Measurements from ENCODE around the gene NEIL1.
A peak's percentile ranks its signal among the peaks of the same experiment; 100 is the strongest.

DNA sequence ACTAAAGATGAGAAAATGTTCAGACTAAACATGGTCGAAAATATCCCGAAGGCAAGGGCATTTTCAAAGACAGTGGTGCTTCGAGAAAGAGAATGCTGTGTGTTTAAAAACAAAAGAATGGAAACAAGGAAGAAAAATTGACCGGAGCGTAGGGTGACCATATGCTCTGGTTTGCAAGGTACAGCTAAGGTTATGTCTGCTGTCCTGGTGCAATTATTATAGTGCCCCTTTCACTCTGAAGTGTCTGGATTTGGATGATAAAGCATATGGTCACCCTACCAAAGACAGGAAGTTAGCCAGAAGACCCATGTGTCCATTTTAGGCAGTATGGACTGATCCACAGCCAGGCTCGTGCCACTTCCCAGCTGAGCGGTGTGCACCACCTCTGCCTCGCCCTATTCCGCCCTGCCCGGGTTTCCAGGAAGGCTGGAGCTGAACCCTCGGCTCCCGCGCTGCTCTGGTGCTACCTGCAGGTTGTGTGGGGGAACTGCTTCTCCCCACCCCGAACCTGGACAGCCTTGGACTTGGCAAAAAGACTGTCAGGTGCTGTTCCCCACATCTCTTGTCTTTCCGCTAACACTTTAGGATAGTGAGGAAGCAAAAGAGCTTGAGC lies 39.0 kb upstream of the NEIL1 start:
- TF ChIP-seq, protein P1, sequence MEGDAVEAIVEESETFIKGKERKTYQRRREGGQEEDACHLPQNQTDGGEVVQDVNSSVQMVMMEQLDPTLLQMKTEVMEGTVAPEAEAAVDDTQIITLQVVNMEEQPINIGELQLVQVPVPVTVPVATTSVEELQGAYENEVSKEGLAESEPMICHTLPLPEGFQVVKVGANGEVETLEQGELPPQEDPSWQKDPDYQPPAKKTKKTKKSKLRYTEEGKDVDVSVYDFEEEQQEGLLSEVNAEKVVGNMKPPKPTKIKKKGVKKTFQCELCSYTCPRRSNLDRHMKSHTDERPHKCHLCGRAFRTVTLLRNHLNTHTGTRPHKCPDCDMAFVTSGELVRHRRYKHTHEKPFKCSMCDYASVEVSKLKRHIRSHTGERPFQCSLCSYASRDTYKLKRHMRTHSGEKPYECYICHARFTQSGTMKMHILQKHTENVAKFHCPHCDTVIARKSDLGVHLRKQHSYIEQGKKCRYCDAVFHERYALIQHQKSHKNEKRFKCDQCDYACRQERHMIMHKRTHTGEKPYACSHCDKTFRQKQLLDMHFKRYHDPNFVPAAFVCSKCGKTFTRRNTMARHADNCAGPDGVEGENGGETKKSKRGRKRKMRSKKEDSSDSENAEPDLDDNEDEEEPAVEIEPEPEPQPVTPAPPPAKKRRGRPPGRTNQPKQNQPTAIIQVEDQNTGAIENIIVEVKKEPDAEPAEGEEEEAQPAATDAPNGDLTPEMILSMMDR (IDR thresholded peaks at IDR 0.05; ENCODE audit: extremely low read depth in 1 of 2, insufficient read depth in 1 of 2, low read depth in 1 of 2, low read length in 2 of 2): peak; percentile 27 to 55
- TF ChIP-seq POLR2A (IDR thresholded peaks at IDR 0.05; ENCODE audit: low read depth, low read length): no peak
- no peak for TF ChIP-seq MYC (IDR thresholded peaks at IDR 0.05; ENCODE audit: low read depth, low read length)
- no peak for TF ChIP-seq POLR2AphosphoS5 (IDR thresholded peaks at IDR 0.05; ENCODE audit: insufficient read depth, low read depth, low read length)

All from endothelial cell of umbilical vein (primary cell).